OCI-M2 (cell line): ENCODE data around the gene SORT1.
"Not testable (repeated sequence)": the region's sequence is repeated elsewhere in the genome, so short reads cannot be mapped to it uniquely, and the experiment has no call there.

Experiments used
- DNase-seq: peaks from one replicate; lab custom pipeline; 2025; ENCODE audit not compliant: unreplicated experiment; lab: John Stamatoyannopoulos, UW

Gene SORT1

DNA sequence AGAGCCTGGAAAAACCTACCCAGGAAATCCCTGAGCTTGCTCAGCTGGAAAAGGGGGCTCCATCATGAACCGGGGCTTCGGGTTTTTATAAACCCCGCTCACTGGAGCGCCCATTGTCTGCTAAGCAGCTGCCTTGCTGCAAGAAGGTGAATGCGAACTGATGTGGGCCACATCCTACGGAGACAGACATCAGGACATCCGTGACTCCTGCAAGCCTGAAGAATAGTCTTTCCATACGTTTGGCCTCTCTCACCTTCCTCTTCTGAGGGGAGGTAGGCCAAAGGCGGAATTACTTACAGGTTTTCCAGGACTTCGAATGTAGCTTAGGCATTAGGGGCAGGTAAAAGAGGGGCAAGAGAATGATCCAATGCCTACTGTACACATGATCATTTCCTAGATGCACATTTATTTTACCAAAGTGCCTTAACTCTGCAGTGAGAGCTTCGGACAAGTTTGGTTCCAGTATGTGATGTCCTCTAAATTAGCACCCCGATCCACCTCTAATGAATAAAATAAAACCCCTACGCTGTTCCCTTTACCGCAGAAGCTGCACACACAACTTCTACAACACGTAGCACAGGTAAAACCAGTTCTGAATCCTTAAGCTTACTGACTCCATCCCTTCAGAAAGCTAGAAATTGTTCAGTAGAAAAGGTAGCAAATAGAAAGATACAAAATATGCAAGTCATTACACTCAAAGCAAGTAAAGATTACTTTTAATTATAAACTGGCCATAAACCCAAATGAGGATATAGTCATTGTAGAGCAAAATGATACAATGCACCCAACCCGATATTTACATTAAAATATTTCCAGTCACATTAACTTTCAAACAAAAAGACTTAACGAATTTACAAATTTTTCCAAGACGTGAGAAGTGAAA is 866 bp upstream of the SORT1 start:
- DNase-seq, result no peak

DNA sequence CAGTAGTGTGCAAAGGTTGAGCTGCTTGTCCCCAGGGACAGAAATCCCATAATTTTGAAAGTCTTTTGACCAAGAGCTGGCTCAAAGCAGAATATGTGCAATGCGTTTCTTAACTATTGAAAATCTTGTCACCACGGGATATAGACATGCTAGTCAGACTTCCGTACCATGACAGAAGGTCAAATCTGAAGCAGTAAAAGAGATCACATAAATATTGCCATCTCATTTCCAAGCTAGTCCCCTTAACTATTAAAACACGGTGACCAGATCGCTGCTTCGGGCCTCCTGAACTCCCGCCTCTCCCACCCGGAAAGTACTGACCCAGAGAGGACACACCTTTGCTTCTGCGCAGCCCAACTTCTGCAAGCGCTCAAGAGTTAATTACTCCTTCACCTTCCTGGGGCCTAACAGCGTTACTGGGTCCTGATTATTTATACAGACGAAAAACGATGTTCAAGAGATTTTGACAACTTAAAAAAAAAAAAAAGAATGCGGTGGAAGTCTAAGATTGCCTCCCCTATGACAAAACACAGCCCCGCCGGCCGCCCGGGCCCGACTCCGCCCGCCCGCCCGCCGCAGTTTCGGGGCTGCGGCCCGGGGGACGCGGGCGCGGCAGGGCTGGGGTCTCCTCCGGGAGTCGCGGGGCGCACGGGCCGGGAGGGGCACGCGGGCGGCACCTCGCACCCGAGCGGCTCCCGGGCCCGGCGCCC is 692 bp downstream of the SORT1 start:
- DNase-seq, result no peak

DNA sequence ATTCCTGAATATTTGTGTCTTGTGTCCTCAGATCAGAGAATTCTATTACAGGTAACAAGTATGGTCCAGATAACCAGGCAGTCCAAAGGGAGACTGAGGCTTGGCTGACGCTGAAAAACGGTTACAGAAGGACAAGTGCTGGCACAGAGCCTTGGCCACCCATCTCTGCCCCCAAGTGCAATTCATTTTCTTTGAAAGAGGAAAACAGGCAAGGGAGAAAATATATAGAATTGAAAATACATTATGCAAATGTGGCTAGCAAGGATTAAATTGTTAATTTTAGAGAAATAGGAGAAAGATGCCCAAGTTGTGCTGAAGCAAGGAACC is 1.2 kb downstream of the SORT1 start:
- DNase-seq, result no peak

DNA sequence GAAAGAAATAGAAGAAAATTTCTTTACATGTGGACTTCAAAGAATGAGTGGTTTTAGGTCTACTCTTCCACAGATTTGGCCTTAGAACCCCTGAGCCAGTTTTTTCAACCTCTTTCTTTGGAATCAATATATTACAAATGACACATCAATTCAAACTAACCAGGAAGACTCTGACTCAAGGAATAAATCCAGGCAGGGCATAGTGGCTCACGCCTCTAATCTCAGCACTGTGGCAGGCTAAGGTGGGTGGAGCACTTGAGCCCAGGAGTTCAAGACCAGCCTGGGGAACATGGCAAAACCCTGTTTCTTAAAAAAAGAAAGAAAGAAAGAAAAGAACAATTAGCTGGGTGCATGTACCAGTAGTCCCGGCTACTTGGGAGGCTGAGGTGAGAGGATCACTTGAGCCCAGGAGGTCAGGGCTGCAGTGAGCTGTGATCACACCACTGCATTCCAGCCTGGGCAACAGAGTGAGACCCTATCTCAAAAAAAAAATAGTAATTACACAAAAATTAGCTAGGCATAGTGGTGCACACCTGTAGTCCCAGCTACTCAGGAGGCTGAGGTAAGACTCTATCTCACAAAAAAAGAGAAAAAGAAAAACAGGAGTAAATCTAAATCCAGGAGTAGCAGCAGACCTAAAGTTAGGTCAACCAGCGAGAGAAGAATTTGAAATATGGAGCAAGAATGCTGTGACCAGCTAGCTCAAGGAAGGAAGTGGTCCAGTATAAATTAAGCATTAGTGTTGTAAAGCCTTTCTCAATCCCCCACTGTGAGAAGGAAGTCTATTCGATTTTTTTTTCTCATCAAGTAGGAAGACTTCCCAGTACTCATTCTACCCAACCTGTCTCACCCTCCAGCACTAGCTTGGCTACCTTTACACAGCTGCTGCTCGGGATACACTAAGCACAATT is 1.9 kb downstream of the SORT1 start:
- DNase-seq, result no peak

- DNase-seq, result not testable (repeated sequence)
Observed at GRCh38 chr1:109395282-109395599, 2.5 kb downstream of the SORT1 start.

- DNase-seq, result no peak
Observed at GRCh38 chr1:109394591-109395281, 3.0 kb downstream of the SORT1 start.

- DNase-seq, result no peak
Observed at GRCh38 chr1:109393617-109394233, 4.0 kb downstream of the SORT1 start.

- no peak for DNase-seq
Observed at GRCh38 chr1:109392788-109393616, 4.7 kb downstream of the SORT1 start.

DNA sequence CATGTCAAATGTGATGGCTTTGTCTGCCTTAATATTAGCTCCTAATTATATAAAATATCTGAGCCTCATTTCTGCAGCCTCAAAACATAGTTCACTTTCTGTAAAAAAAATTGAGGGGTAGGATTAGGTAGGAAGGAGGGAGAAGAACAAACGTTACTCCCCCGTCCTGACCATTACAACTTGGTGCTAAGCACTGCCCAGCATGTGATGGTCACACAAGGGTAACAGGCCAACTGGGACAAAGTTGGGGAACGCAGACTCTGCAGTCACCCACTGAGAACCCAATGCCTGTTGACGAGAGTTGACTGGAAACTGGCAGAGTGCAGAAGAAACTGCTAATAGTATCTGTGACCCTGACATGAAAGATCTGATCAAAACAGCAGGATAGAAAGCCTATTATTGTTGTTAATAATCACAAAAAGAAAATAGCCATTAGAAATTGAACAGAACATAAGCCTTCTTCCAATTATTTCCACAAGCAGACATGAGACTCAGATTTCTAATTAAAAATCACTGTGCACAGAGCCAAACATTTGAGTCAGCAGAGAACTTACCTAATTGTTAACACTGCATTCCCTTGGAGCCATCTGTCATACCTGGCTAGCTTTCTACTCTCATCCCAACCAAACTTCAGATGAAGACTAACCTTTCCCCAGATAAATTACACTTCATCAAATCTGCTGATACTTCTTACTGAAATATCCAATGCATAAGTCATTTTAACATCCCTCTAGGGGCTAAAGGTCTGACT is 5.5 kb downstream of the SORT1 start:
- DNase-seq, result no peak

DNA sequence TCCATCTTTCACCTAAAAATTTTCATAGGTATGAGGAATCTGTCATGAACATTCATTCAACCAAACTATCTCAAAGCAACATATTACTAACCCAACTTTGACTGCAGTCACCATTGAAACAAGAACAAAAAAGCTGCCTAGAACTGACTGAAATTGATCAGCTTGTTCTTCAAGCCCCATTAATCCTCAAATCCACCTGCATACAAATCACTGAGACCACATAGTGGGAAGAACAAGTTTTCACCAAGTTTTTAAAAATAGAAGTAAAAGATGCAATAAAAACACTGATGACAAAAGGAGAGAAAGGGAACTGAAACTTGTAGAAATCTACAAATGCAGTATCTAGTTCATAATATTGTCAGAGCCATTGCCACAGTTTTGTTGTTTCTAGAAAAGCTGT is 6.1 kb downstream of the SORT1 start:
- DNase-seq, result no peak

- DNase-seq, result no peak
Observed at GRCh38 chr1:109391157-109391556, 6.6 kb downstream of the SORT1 start.

GRCh38 chr1:109389638-109390341 is 7.9 kb downstream of the SORT1 start:
- DNase-seq, result no peak

DNA sequence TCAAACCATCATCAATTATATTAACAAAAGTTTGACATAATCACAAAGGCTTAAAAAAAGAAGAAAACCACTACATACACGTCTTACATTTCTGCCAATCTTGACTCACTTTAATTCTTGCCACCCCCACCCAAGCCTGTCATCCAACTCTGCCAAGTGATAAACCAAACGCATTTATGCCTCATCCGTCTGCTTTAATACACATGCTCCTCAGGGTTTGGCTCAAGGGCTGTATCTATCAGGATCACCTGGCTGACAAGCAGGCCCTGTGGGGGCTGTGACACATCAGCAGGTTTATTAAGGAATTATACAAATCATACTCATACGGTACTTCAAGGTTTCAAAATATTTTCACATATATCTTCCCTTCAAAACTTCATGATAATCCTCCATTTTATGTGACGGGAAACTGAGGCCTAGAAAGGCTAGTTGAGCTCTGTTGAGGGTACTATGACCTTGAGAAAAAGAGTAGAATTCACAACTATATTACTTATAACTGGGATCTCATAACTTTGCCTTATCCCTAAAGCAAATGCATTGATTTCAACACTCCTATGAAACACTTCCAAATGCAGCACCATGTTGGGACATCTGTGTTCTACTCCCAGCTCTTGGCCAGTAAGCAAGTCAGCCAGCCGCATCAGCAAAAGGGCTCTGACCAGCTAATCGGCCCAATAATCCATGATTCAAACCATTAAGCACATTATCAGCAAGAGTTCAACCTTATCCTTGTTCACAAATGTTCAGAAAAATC is 8.7 kb downstream of the SORT1 start:
- no peak for DNase-seq

- DNase-seq, result no peak
Observed at GRCh38 chr1:109388208-109388711, 9.5 kb downstream of the SORT1 start.

DNA sequence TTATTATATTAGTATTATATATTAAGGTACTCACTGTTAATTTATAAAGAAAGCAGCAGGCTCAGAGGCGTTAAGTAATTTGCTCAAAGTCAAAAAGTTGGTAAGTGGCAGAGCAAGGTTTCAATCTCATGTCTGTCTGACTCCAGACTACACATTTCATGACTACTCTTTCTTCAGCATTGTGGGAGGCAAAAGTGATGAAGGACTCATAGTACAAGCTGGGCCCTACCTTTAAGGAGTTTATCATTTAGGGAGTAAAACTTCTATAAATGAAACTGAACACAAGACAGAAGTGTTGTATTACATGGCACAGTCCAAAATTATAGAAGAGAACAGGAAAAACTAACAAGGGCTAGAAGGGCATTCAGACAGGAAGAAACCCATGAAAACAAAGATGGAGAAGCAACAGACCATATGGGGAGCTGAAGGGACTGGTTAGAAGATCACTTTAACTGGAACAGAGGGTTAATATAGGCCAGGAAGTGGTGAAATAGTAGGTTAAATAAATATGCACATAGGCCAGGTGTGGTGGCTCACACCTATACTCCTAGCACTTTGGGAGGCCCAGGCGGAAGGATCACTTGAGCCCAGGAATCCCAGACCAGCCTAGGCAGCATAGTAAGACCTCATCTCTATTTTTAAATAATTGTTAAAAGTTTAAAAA is 11.5 kb downstream of the SORT1 start:
- no peak for DNase-seq

DNA sequence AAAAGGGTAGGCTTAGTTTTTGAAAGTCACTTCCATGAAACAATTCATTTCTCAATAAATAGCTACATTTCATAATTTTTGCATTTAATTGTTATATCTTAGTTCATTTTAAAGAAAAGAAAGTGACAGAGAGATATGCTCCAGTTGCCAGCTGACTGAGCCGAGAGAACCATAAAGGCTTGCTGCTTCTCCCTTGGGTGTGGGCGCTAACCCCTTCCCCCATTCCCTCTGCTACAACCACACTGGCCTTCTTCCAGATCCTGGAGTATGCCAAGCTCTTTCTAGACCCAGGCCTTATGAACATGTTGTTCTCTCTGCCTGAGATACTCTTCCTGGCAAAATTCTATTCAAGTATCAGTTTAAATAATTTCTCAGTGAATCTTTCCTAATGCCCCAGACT is 12.3 kb downstream of the SORT1 start:
- no peak for DNase-seq

DNA sequence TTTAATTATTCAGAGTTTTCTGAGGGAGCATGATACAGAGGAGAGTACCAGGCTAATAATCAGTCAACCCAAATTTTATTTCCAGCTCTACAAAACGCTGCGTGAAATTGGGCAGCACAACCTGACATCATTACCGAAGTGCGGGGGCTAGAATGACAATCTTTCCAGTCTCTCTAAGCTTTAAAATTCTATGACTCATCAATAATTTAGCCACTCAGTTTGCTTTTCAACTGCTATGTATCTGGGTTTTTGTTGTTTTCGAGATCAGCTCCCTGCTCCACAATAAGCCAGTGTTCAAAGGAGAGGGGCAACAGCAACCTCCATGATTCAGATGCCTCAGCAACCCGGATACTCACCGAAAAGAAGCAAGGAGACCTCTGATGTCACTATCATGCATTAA is 13.9 kb downstream of the SORT1 start:
- DNase-seq, result no peak
